ENCODE results near the gene C1orf116. TPM values are rescaled to one million over a fixed set of nuclear protein-coding genes. Genes with fewer than 3 reads are reported as not detected.

The C1orf116 gene
- polyA plus RNA-seq, 1 of the 3 experiments (the other 2 are of a cell fraction), result 0.02 TPM

DNA sequence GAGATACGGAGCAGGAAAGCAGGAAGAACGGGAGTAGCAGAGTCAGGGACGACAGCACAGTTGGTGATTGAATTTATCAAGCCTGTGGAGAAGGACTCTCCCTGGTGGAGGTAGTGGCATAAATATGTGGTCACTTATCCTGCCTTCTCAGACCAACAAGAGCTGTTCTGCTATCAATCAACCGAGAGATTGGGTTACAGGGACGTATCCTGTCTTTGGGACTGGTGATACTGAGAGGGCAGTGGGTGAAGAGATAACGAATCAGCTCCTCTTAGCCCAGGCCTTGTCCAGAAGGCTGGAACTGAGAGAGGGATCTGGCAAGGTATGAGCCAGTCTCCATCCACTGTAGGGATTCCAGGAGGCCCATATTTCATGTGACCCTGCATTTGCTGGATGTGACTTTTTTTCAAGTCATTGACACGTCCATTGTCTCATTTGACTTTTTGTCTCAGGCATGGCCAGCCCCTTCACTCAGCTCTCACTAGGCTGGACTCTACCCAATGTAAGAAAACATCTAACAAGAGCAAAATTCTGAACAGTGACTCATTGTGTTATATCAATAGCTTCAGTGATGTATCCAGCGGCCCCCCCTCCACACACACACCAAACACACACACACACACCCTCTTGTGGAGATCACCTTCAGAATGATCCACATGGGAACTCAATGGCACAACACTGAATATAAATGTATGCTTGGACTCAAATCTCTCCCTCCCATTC is 11.3 kb downstream of the C1orf116 start:
- DNase-seq, result peak; percentile 45
- Histone ChIP-seq H3K4me3 (ENCODE audit: low read depth in 2 of 2, low read length in 1 of 2) (no peak overlapping the region), H3F3A (replicated peaks; ENCODE audit: insufficient read depth) (peaks cover 13% of the 10 kb centered on the region), H3K9me3 (no peaks in the 10 kb centered on the region), H3K79me2 (ENCODE audit: insufficient read depth) (no peaks in the 10 kb centered on the region), H4K20me1 (ENCODE audit: insufficient read depth) (no peaks in the 10 kb centered on the region), H2AFZ (ENCODE audit: low read depth) (peak overlapping the region; percentile 54), H3K9ac (no peak overlapping the region), H3K36me3 (replicated peaks in 1 of 2; ENCODE audit: control insufficient read depth in 1 of 2, insufficient read depth in 2 of 2, low read length in 1 of 2) (no peaks in the 10 kb centered on the region), H3K4me1 (ENCODE audit: control insufficient read depth in 1 of 2, insufficient read depth in 2 of 2, low read depth in 1 of 2, low read length in 1 of 2) (peaks cover 8 to 29% of the 10 kb centered on the region in 2 experiments), H3K9me2 (no peaks in the 10 kb centered on the region), H3K4me2 (peak overlapping the region; percentile 4; the same call in 1 of the 2 replicates), H3K27me3 (ENCODE audit: insufficient read depth) (no peaks in the 10 kb centered on the region), H3K27ac (ENCODE audit: low read depth in 2 of 2, low read length in 1 of 2) (0 out of 4 replicates have a peak overlapping the region, but pooled peaks of 1 of the 2 experiments have one; percentile 17)
- CTCF ChIA-PET, result interaction anchor here (1.0 to 1.8 kb wide), 4 partner anchors 16 to 287 kb away, joined by 3 to 8 read pairs (median 4); no protein-coding TSS in a partner anchor
- POLR2A ChIA-PET, result no interaction called here
- WGBS (ENCODE audit: low lambda C conversion rate), result 42% methylated on average over 8 of the region's 8 CpGs
- TF ChIP-seq SMC3 (IDR thresholded peaks at IDR 0.05; ENCODE audit: low read depth, low read length) (no peak), TCF12 (IDR thresholded peaks at IDR 0.05) (no peak), EP300 (IDR thresholded peaks at IDR 0.05; ENCODE audit: borderline replicate concordance in 1 of 2, low read depth in 1 of 2, low read length in 1 of 2) (no peak), TEAD4 (IDR thresholded peaks at IDR 0.05; ENCODE audit: borderline replicate concordance, insufficient read depth) (no peak), FOXJ3 (CRISPR knock-in tag; IDR thresholded peaks at IDR 0.05) (no peak), RFX5 (IDR thresholded peaks at IDR 0.05; ENCODE audit: low read length) (no peak), JUND (IDR thresholded peaks at IDR 0.05) (peak; percentile 22; the same call in 1 of the 2 replicates)
- TF ChIP-seq, protein P1, sequence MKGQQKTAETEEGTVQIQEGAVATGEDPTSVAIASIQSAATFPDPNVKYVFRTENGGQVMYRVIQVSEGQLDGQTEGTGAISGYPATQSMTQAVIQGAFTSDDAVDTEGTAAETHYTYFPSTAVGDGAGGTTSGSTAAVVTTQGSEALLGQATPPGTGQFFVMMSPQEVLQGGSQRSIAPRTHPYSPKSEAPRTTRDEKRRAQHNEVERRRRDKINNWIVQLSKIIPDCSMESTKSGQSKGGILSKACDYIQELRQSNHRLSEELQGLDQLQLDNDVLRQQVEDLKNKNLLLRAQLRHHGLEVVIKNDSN (IDR thresholded peaks at IDR 0.05; ENCODE audit: borderline replicate concordance, low read depth), result no peak
- TF ChIP-seq, protein P2, sequence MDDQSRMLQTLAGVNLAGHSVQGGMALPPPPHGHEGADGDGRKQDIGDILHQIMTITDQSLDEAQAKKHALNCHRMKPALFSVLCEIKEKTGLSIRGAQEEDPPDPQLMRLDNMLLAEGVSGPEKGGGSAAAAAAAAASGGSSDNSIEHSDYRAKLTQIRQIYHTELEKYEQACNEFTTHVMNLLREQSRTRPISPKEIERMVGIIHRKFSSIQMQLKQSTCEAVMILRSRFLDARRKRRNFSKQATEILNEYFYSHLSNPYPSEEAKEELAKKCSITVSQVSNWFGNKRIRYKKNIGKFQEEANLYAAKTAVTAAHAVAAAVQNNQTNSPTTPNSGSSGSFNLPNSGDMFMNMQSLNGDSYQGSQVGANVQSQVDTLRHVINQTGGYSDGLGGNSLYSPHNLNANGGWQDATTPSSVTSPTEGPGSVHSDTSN (IDR thresholded peaks at IDR 0.05), result peak; percentile 31; the same call in 1 of the 2 replicates
- TF ChIP-seq, protein P3, sequence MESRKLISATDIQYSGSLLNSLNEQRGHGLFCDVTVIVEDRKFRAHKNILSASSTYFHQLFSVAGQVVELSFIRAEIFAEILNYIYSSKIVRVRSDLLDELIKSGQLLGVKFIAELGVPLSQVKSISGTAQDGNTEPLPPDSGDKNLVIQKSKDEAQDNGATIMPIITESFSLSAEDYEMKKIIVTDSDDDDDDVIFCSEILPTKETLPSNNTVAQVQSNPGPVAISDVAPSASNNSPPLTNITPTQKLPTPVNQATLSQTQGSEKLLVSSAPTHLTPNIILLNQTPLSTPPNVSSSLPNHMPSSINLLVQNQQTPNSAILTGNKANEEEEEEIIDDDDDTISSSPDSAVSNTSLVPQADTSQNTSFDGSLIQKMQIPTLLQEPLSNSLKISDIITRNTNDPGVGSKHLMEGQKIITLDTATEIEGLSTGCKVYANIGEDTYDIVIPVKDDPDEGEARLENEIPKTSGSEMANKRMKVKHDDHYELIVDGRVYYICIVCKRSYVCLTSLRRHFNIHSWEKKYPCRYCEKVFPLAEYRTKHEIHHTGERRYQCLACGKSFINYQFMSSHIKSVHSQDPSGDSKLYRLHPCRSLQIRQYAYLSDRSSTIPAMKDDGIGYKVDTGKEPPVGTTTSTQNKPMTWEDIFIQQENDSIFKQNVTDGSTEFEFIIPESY (IDR thresholded peaks at IDR 0.05; ENCODE audit: borderline replicate concordance, low read depth), result no peak

GRCh38 chr1:207020709-207021107 is 11.8 kb downstream of the C1orf116 start:
- Histone ChIP-seq H3K4me2 (peak overlapping the region; percentile 4; the same call in 1 of the 2 replicates), H4K20me1 (ENCODE audit: insufficient read depth) (no peaks in the 10 kb centered on the region), H3K4me3 (ENCODE audit: low read depth in 2 of 2, low read length in 1 of 2) (no peak overlapping the region), H3K4me1 (ENCODE audit: control insufficient read depth in 1 of 2, insufficient read depth in 2 of 2, low read depth in 1 of 2, low read length in 1 of 2) (peaks cover 8 to 23% of the 10 kb centered on the region in 2 experiments; a peak in 3 of 4 replicates), H3F3A (replicated peaks; ENCODE audit: insufficient read depth) (peaks cover 7% of the 10 kb centered on the region), H3K27ac (ENCODE audit: low read depth in 2 of 2, low read length in 1 of 2) (no peak overlapping the region), H3K79me2 (ENCODE audit: insufficient read depth) (no peaks in the 10 kb centered on the region), H3K36me3 (replicated peaks in 1 of 2; ENCODE audit: control insufficient read depth in 1 of 2, insufficient read depth in 2 of 2, low read length in 1 of 2) (no peaks in the 10 kb centered on the region), H3K9me3 (no peaks in the 10 kb centered on the region), H2AFZ (ENCODE audit: low read depth) (peak overlapping the region; percentile 54), H3K9me2 (no peaks in the 10 kb centered on the region), H3K27me3 (ENCODE audit: insufficient read depth) (no peaks in the 10 kb centered on the region), H3K9ac (no peak overlapping the region)
- no peak for DNase-seq
- ChIA-PET CTCF (interaction anchor here (1.0 to 1.8 kb wide), 3 partner anchors 15 to 286 kb away, joined by 4 to 8 read pairs (median 4); no protein-coding TSS in a partner anchor), POLR2A (no interaction called here)
- no peak for TF ChIP-seq MXI1 (IDR thresholded peaks at IDR 0.05; ENCODE audit: low read depth, low read length)
- TF ChIP-seq TEAD4 (IDR thresholded peaks at IDR 0.05; ENCODE audit: borderline replicate concordance, insufficient read depth), result no peak
- TF ChIP-seq EZH2phosphoT487 (IDR thresholded peaks at IDR 0.05; ENCODE audit: borderline replicate concordance, low read depth), result no peak
- no peak for TF ChIP-seq MAX (IDR thresholded peaks at IDR 0.05; ENCODE audit: low read depth)
- no peak for TF ChIP-seq MEF2A (IDR thresholded peaks at IDR 0.05; ENCODE audit: borderline replicate concordance, low read depth)
- TF ChIP-seq YY1 (IDR thresholded peaks at IDR 0.05; ENCODE audit: low read depth), result no peak
- TF ChIP-seq, protein P4, sequence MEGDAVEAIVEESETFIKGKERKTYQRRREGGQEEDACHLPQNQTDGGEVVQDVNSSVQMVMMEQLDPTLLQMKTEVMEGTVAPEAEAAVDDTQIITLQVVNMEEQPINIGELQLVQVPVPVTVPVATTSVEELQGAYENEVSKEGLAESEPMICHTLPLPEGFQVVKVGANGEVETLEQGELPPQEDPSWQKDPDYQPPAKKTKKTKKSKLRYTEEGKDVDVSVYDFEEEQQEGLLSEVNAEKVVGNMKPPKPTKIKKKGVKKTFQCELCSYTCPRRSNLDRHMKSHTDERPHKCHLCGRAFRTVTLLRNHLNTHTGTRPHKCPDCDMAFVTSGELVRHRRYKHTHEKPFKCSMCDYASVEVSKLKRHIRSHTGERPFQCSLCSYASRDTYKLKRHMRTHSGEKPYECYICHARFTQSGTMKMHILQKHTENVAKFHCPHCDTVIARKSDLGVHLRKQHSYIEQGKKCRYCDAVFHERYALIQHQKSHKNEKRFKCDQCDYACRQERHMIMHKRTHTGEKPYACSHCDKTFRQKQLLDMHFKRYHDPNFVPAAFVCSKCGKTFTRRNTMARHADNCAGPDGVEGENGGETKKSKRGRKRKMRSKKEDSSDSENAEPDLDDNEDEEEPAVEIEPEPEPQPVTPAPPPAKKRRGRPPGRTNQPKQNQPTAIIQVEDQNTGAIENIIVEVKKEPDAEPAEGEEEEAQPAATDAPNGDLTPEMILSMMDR (IDR thresholded peaks at IDR 0.05), result no peak
- TF ChIP-seq CHD2 (IDR thresholded peaks at IDR 0.05; ENCODE audit: low read length, partially characterized antibody), result no peak
- TF ChIP-seq, protein P2 (IDR thresholded peaks at IDR 0.05), result no peak
- TF ChIP-seq ELF1 (IDR thresholded peaks at IDR 0.05), result no peak
- WGBS (ENCODE audit: low lambda C conversion rate), result 36% methylated on average over 4 of the region's 4 CpGs

Data from SK-N-SH (cell line).